Vagina (tissue), 2 donors: ENCODE measurements around the gene TECTB.

Experiments used
- POLR2A ChIP-seq, 2 donors: fragments of 450-650 bp; IDR thresholded peaks; one replicate each; pipeline ENCODE4 v1.6.1; 2017; ENCODE audit warnings: antibody characterized with exemption in 2 of 2, mild to moderate bottlenecking in 2 of 2, moderate library complexity in 2 of 2
- POLR2AphosphoS5 ChIP-seq, 2 donors: sonication (generic); formaldehyde crosslinking; IDR thresholded peaks; one replicate each; pipeline ENCODE4 v1.9.0; 2017; ENCODE audit warnings: antibody characterized with exemption in 2 of 2, mild to moderate bottlenecking in 2 of 2, low read depth in 1 of 2; ENCODE audit not compliant: insufficient read depth in 1 of 2
- TF ChIP-seq, protein P1 (sequence below), 3 experiments: fragments of 450-650 bp in 2 of 3; fragments of 200-600 bp in 1 of 3; sonication (generic) in 1 of 3; IDR thresholded peaks; one replicate each; pipeline ENCODE4 v1.5.1; 2017 to 2019; ENCODE audit warnings: antibody characterized with exemption in 3 of 3, mild to moderate bottlenecking in 2 of 3, moderate library complexity in 2 of 3

DNA sequence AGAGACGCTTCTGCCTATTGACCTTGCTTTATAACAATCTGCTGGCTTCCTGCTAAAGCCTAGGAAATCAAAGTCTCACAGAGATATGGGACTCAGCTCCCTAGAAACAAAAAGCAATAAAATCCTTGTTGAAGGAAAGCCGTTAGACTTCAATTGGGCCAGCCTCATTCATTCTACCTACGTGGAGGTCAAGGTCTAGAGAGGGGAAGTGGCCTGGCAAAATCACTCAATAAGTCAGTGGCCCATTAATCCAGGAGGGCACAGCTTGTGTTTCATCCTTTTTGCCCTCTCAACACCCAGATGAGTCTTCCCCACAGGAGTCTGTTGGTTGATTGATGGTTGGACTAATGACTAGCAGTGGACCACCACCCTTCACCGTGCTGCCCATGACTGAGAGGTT lies 50.3 kb downstream of the TECTB start:
- TF ChIP-seq, protein P1, sequence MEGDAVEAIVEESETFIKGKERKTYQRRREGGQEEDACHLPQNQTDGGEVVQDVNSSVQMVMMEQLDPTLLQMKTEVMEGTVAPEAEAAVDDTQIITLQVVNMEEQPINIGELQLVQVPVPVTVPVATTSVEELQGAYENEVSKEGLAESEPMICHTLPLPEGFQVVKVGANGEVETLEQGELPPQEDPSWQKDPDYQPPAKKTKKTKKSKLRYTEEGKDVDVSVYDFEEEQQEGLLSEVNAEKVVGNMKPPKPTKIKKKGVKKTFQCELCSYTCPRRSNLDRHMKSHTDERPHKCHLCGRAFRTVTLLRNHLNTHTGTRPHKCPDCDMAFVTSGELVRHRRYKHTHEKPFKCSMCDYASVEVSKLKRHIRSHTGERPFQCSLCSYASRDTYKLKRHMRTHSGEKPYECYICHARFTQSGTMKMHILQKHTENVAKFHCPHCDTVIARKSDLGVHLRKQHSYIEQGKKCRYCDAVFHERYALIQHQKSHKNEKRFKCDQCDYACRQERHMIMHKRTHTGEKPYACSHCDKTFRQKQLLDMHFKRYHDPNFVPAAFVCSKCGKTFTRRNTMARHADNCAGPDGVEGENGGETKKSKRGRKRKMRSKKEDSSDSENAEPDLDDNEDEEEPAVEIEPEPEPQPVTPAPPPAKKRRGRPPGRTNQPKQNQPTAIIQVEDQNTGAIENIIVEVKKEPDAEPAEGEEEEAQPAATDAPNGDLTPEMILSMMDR (IDR thresholded peaks at IDR 0.05), result no peak
- TF ChIP-seq POLR2A (IDR thresholded peaks at IDR 0.05) (no peak), POLR2AphosphoS5 (IDR thresholded peaks at IDR 0.05; ENCODE audit: insufficient read depth in 1 of 2, low read depth in 1 of 2) (no peak)
